ENCODE measurements around the gene THSD7A.

The THSD7A gene

GRCh38 chr7:11579141-11579540 lies 252.9 kb downstream of the THSD7A start:
- no peak for DNase-seq (ENCODE audit: low read depth)
- no peak overlapping the region for H3K4me3 ChIP-seq (ENCODE audit: low read depth, low read length)
- in situ Hi-C loops (cut with HindIII; ENCODE audit: low sequenced_read_pairs): no loop called here
- TF ChIP-seq, protein P1, sequence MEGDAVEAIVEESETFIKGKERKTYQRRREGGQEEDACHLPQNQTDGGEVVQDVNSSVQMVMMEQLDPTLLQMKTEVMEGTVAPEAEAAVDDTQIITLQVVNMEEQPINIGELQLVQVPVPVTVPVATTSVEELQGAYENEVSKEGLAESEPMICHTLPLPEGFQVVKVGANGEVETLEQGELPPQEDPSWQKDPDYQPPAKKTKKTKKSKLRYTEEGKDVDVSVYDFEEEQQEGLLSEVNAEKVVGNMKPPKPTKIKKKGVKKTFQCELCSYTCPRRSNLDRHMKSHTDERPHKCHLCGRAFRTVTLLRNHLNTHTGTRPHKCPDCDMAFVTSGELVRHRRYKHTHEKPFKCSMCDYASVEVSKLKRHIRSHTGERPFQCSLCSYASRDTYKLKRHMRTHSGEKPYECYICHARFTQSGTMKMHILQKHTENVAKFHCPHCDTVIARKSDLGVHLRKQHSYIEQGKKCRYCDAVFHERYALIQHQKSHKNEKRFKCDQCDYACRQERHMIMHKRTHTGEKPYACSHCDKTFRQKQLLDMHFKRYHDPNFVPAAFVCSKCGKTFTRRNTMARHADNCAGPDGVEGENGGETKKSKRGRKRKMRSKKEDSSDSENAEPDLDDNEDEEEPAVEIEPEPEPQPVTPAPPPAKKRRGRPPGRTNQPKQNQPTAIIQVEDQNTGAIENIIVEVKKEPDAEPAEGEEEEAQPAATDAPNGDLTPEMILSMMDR (IDR thresholded peaks at IDR 0.05; ENCODE audit: low read depth, low read length, missing control alignments): no peak

DNA sequence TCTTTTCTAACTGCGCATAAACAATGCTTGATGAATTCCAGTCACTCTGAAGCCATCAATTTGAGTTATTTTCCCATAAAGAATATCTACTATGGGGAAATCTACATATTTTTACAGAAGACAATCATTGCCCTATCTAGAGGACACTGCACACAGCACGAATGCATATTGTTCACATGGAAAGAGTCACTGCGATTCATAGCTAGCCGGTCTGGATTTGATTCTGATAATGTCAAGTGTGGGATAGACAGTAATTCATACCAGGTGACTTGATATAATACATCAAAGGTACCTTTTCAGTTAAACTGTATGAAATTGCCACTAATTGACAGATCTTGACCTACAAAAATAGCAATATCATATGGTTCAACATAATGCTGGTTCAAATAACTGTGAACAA lies 255.7 kb downstream of the THSD7A start:
- in situ Hi-C loops (cut with HindIII; ENCODE audit: low sequenced_read_pairs): no loop called here
- TF ChIP-seq, protein P1 (IDR thresholded peaks at IDR 0.05; ENCODE audit: low read depth, low read length, missing control alignments): no peak
- no peak overlapping the region for H3K4me3 ChIP-seq (ENCODE audit: low read depth, low read length)
- DNase-seq (ENCODE audit: low read depth): no peak

GRCh38 chr7:11573128-11573750 lies 258.8 kb downstream of the THSD7A start:
- DNase-seq (ENCODE audit: low read depth): no peak
- in situ Hi-C loops (cut with HindIII; ENCODE audit: low sequenced_read_pairs): no loop called here
- TF ChIP-seq, protein P1 (IDR thresholded peaks at IDR 0.05; ENCODE audit: low read depth, low read length, missing control alignments): no peak
- no peak overlapping the region for H3K4me3 ChIP-seq (ENCODE audit: low read depth, low read length)

DNA sequence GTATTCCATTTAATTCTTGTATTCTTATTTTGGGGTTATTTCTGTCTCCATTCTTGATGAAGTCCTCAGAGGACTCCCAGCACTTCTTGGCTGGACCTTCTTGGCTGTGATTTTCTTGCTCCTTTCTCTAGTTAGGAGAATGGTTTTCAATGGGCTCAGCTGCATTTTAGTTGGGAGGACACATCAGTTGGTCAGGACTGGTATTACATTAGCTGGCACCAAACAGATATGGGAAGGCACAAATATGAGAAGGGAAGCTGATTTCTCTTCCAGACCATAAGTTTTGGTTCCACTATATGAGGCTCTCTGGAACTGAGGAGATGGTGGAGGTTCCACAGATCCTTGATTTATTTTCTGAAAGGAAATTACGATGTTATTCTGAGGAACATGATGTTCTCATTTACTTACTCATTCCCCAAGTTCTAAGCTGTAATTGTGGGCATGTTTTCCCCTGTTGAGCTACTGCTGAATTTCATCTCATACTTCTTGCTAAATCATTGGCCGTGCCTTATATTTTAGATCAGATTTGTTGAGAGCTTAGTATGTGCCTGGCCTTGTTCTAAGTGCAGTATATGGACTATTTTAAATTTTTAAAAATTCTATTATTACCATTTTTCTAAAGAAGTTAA lies 261.0 kb downstream of the THSD7A start:
- no peak overlapping the region for H3K4me3 ChIP-seq (ENCODE audit: low read depth, low read length)
- DNase-seq (ENCODE audit: low read depth): no peak
- TF ChIP-seq, protein P1 (IDR thresholded peaks at IDR 0.05; ENCODE audit: low read depth, low read length, missing control alignments): no peak
- in situ Hi-C loops (cut with HindIII; ENCODE audit: low sequenced_read_pairs): no loop called here

GRCh38 chr7:11570205-11570604 lies 261.8 kb downstream of the THSD7A start:
- TF ChIP-seq, protein P1 (IDR thresholded peaks at IDR 0.05; ENCODE audit: low read depth, low read length, missing control alignments): no peak
- in situ Hi-C loops (cut with HindIII; ENCODE audit: low sequenced_read_pairs): no loop called here
- no peak overlapping the region for H3K4me3 ChIP-seq (ENCODE audit: low read depth, low read length)
- DNase-seq (ENCODE audit: low read depth): no peak

- TF ChIP-seq, protein P1 (IDR thresholded peaks at IDR 0.05; ENCODE audit: low read depth, low read length, missing control alignments): no peak
- no peak for DNase-seq (ENCODE audit: low read depth)
- in situ Hi-C loops (cut with HindIII; ENCODE audit: low sequenced_read_pairs): no loop called here
- H3K4me3 ChIP-seq (ENCODE audit: low read depth, low read length): no peak overlapping the region
These were observed 264.4 kb downstream of the THSD7A start for GRCh38 chr7:11567571-11567970.

Data from astrocyte of the cerebellum (primary cell).